Neutrophil (primary cell): Measurements from ENCODE around the gene BTRC.

Source experiments
- H3K27ac ChIP-seq: fragments of 200-600 bp; sonication (generic); 2 replicates; pipeline ENCODE4 v1.5.1; 2016; ENCODE audit warnings: mild to moderate bottlenecking, moderate library complexity
- H3K27me3 ChIP-seq: fragments of 200-600 bp; sonication (generic); 2 replicates; pipeline ENCODE4 v1.6.0; 2016; ENCODE audit warnings: mild to moderate bottlenecking
- H3K36me3 ChIP-seq: fragments of 200-600 bp; sonication (generic); 2 replicates; pipeline ENCODE4 v1.5.1; 2017
- H3K4me1 ChIP-seq, 2 experiments: fragments of 200-600 bp in 1 of 2; sonication (generic) in 1 of 2; 1 replicate in 1 of 2; 2 replicates in 1 of 2; pipeline versions ENCODE4 v1.5.1 to v1.6.1; 2013 to 2016; ENCODE audit warnings: low read depth in 1 of 2, low read length in 1 of 2, mild to moderate bottlenecking in 1 of 2, moderate library complexity in 1 of 2; ENCODE audit not compliant: control insufficient read depth in 1 of 2, insufficient read depth in 1 of 2
- H3K4me3 ChIP-seq, 2 experiments: fragments of 200-600 bp in 1 of 2; sonication (generic) in 1 of 2; 1 replicate in 1 of 2; 2 replicates in 1 of 2; pipeline ENCODE4 v1.5.1; 2013 to 2016; ENCODE audit warnings: low read depth in 1 of 2, low read length in 1 of 2, mild to moderate bottlenecking in 1 of 2, moderate library complexity in 1 of 2
- H3K9me3 ChIP-seq: fragments of 200-600 bp; sonication (generic); 2 replicates; pipeline ENCODE4 v1.5.1; 2016
- TF ChIP-seq, protein P1 (sequence below): fragments of 200-600 bp; sonication (generic); IDR thresholded peaks from 2 replicates; pipeline ENCODE4 v1.5.1; 2016; ENCODE audit warnings: antibody characterized with exemption

The BTRC gene

DNA sequence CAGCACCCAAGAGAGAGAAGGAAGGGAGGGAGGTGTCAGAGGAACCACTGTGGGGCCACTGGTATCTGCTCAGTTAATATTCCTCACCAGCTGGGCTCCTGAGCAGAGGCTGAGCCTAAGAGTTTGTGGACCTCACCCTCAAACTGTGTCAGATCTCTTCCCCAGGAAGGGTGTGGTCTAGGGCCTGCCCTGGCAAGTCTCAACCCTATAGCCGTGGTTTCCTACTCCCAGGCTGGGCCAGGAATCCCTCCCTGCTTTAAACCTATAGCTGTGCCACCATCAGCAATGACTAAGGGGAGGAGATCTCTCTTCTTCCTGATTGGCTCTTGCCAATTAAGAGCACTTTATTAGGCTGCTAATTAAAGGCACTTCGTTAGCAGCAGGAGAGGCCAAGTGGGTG lies 204.2 kb downstream of the BTRC start:
- Histone ChIP-seq H3K4me1 (no peaks in the 10 kb centered on the region), H3K27me3 (peaks cover 12% of the 10 kb centered on the region), H3K4me3 (no peak overlapping the region), H3K27ac (no peak overlapping the region), H3K36me3 (peaks cover 9% of the 10 kb centered on the region), H3K9me3 (no peaks in the 10 kb centered on the region)
- TF ChIP-seq, protein P1, sequence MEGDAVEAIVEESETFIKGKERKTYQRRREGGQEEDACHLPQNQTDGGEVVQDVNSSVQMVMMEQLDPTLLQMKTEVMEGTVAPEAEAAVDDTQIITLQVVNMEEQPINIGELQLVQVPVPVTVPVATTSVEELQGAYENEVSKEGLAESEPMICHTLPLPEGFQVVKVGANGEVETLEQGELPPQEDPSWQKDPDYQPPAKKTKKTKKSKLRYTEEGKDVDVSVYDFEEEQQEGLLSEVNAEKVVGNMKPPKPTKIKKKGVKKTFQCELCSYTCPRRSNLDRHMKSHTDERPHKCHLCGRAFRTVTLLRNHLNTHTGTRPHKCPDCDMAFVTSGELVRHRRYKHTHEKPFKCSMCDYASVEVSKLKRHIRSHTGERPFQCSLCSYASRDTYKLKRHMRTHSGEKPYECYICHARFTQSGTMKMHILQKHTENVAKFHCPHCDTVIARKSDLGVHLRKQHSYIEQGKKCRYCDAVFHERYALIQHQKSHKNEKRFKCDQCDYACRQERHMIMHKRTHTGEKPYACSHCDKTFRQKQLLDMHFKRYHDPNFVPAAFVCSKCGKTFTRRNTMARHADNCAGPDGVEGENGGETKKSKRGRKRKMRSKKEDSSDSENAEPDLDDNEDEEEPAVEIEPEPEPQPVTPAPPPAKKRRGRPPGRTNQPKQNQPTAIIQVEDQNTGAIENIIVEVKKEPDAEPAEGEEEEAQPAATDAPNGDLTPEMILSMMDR = no peak

DNA sequence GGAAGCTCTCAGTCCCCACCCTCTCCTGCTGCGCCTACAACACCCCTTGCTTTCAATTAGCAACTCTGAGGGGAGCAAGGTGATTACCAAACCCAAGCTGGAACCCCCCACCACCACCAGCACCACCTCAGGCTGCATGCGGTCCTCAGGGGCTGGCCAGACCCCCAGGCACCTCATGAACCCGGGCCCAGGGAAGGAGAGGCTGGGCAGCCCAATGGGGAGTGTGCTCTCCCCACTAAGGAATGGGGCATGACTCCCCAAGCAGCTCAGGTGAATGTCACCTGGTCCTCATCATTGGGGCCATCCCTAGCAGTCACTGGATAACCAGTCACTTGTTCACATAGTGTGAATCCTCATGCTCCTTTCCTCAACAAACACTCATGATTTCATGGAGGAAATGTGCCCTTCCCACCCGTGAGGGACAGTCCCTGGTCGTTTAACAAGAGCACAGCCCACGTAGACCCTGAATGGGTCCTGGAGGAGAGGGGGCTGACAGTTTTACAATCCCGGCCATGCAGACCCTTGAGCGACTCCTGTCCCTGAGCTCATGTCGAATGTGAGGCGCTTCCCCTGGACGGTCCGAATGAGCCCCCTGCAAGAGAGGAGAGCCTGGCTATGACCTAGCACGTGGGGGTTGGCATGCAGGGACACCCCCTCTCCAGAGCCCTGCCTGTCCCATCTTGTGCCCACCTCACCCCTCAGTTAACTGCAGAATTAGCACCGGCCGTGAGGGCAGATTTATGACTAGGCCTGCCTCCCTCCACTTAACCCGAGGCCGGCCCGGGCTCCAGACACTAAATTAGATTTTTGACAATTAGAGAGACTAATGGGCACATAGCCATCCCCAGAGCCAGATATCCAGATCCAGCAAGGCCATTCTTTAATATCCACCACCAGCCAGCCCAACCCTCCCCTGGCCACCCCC lies 205.0 kb downstream of the BTRC start:
- peaks cover 7% of the 10 kb centered on the region for H3K36me3 ChIP-seq
- TF ChIP-seq, protein P1 = no peak
- H3K9me3 ChIP-seq = no peaks in the 10 kb centered on the region
- no peaks in the 10 kb centered on the region for H3K4me1 ChIP-seq
- H3K27me3 ChIP-seq = peaks cover 20% of the 10 kb centered on the region
- no peak overlapping the region for H3K4me3 ChIP-seq
- no peak overlapping the region for H3K27ac ChIP-seq

DNA sequence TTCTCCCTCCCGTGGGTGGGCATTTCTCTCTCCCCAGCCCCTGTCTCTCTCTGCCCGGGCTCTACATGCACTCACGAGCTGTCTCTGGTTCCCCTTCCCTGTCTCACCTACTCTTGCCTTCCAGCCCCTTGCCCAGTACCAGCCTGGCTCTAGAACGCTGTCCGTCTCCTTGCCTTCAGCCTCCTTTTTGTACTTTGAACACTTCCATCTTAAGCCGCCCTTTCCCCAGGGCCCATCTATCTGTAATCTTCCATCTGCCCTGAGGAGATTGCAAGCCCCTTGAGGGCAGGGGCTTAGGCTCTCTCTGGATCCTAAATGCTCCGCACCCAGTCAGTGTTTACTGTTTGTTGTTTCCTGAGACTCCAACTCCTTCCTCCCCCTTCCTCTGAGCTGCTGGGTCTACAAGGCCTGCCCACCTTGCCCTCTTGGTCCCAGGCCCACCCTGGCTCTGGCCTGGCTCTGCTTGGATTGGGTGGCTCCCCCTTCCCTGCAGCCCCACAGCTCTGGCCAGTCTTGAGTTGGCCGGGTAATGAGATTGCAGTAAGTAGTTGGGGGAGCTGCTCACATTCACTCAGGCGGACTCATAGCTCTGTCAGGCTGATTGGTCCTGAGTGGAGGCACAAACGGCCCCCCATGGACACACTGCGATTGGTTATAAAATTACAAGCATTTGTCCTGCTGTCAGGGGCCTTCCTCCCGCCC lies 205.8 kb downstream of the BTRC start:
- Histone ChIP-seq H3K36me3 (peaks cover 7% of the 10 kb centered on the region), H3K27ac (no peak overlapping the region), H3K4me3 (no peak overlapping the region), H3K4me1 (no peaks in the 10 kb centered on the region), H3K9me3 (no peaks in the 10 kb centered on the region), H3K27me3 (peaks cover 28% of the 10 kb centered on the region)
- TF ChIP-seq, protein P1 = no peak

DNA sequence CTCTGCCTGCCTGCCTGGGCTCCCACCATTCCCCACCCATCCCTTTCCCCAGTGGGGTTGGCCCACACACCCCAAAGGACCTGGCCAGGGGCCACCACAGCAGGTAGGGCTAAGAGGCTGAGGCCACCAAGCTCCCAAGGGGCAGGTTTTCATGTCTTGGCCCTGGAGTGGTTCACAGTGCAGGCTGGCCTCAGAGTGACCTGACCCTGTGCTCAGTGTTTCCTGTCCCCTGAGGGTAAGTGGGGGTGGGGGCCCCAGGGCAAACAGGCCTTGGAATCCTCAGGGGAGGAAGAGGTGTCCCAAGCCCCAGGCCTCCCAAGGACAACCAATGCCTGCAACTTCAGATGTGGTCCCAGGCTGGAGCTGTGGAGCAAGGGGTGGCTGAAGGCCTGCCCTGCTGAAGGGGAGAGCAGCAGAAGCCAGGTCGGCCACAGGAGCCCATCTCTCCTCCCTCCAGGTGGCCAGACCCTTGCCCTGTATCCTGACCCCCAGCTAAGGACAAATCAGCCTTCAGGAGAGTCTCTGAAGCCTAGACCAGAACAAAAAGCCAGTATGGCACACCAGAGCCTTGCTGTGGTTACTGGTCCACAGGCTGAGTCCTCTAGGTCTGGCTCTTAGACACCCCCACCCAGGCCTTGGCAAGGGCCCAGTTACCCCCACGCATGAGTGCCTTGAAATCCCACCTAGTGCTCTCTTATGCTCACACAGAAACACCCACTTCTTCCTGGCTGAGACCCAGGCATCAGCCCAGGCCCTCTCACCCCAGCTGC lies 206.5 kb downstream of the BTRC start:
- Histone ChIP-seq H3K27ac (no peak overlapping the region), H3K4me1 (no peaks in the 10 kb centered on the region), H3K9me3 (no peaks in the 10 kb centered on the region), H3K4me3 (no peak overlapping the region), H3K36me3 (peaks cover 4% of the 10 kb centered on the region), H3K27me3 (peaks cover 35% of the 10 kb centered on the region)
- TF ChIP-seq, protein P1 = no peak

- TF ChIP-seq, protein P1 = no peak
- H3K36me3 ChIP-seq = no peaks in the 10 kb centered on the region
- H3K4me1 ChIP-seq = no peaks in the 10 kb centered on the region
- no peaks in the 10 kb centered on the region for H3K9me3 ChIP-seq
- H3K27ac ChIP-seq = no peak overlapping the region
- no peak overlapping the region for H3K4me3 ChIP-seq
- peaks cover 43% of the 10 kb centered on the region for H3K27me3 ChIP-seq
These were observed 207.3 kb downstream of the BTRC start for GRCh38 chr10:101561068-101561915.
